Measurements from ENCODE around the gene ITM2B.

DNA sequence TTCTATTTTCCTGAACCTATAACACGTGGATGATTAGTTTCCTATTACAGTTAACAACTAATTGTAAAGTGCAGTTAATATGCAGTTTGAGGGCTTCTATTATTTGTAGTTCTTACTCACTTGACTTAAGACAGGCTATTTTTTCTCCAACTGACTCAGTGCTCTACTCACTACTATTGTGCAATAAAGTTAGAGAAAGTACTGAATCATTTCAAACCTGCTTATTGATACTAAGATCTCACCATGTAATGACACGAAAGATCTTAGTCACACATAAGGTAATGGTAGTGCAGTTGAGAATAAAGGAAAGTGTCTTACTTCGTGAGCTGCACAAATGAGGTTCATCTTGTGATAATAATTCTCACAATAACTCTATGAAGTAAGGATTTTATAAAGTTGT is 22.8 kb upstream of the ITM2B start:
- TF ChIP-seq TAF1 (conservative IDR thresholded peaks at IDR 0.05) (no peak), HNF4G (IDR thresholded peaks at IDR 0.05) (no peak)
- TF ChIP-seq, protein P1, sequence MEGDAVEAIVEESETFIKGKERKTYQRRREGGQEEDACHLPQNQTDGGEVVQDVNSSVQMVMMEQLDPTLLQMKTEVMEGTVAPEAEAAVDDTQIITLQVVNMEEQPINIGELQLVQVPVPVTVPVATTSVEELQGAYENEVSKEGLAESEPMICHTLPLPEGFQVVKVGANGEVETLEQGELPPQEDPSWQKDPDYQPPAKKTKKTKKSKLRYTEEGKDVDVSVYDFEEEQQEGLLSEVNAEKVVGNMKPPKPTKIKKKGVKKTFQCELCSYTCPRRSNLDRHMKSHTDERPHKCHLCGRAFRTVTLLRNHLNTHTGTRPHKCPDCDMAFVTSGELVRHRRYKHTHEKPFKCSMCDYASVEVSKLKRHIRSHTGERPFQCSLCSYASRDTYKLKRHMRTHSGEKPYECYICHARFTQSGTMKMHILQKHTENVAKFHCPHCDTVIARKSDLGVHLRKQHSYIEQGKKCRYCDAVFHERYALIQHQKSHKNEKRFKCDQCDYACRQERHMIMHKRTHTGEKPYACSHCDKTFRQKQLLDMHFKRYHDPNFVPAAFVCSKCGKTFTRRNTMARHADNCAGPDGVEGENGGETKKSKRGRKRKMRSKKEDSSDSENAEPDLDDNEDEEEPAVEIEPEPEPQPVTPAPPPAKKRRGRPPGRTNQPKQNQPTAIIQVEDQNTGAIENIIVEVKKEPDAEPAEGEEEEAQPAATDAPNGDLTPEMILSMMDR (IDR thresholded peaks at IDR 0.05; ENCODE audit: low read depth, low read length, missing input control) = no peak
- TF ChIP-seq, protein P2, sequence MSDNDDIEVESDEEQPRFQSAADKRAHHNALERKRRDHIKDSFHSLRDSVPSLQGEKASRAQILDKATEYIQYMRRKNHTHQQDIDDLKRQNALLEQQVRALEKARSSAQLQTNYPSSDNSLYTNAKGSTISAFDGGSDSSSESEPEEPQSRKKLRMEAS (IDR thresholded peaks at IDR 0.05) = no peak
